ENCODE results near the gene VAV3.

VAV3 gene

GRCh38 chr1:107534632-107535031 is 430.3 kb downstream of the VAV3 start:
- no peak for DNase-seq (ENCODE audit: low spot score)

GRCh38 chr1:107533436-107533835 is 431.5 kb downstream of the VAV3 start:
- DNase-seq (ENCODE audit: low spot score), result no peak

- no peak for DNase-seq (ENCODE audit: low spot score)
Observed at GRCh38 chr1:107532318-107532717, 432.7 kb downstream of the VAV3 start.

- no peak for DNase-seq (ENCODE audit: low spot score)
Observed at GRCh38 chr1:107531065-107531908, 433.7 kb downstream of the VAV3 start.

GRCh38 chr1:107530543-107530942 is 434.4 kb downstream of the VAV3 start:
- DNase-seq (ENCODE audit: low spot score), result no peak

GRCh38 chr1:107529511-107530149 is 435.4 kb downstream of the VAV3 start:
- DNase-seq (ENCODE audit: low spot score), result peak; percentile 35

- no peak for DNase-seq (ENCODE audit: low spot score)
Observed at GRCh38 chr1:107526524-107527198, 438.3 kb downstream of the VAV3 start.

- DNase-seq (ENCODE audit: low spot score), result no peak
Observed at GRCh38 chr1:107525961-107526360, 439.0 kb downstream of the VAV3 start.

- DNase-seq (ENCODE audit: low spot score), result no peak
Observed at GRCh38 chr1:107525145-107525544, 439.8 kb downstream of the VAV3 start.

- no peak for DNase-seq (ENCODE audit: low spot score)
Observed at GRCh38 chr1:107524301-107524700, 440.7 kb downstream of the VAV3 start.

GRCh38 chr1:107523736-107524135 is 441.2 kb downstream of the VAV3 start:
- DNase-seq (ENCODE audit: low spot score), result no peak

GRCh38 chr1:107523061-107523460 is 441.9 kb downstream of the VAV3 start:
- no peak for DNase-seq (ENCODE audit: low spot score)
